ENCODE data around the gene ARMC2. TPM values are rescaled to one million over a fixed set of nuclear protein-coding genes. Genes with fewer than 3 reads are reported as not detected.
A peak's percentile ranks its signal among the peaks of the same experiment; 100 is the strongest.

Gene ARMC2
- polyA plus RNA-seq (2011; rRNA removed) = 4.9 and 5.7 TPM in 2 replicates
- 1.6 and 2.3 TPM in 2 replicates for polyA plus RNA-seq (2012; cell fraction: cytosol; rRNA removed)
- polyA plus RNA-seq (2012; cell fraction: nucleus; rRNA removed) = 0.82 and 1.8 TPM in 2 replicates
- 1.9 to 2.3 TPM (median 2.1 TPM) in 3 replicates for polyA plus RNA-seq (2017; fragmentation: RNase III; extraction: RNeasy Plus Mini Kit Qiagen cat#74134 plus additional on column Dnase treatment)
- 2.6 and 4.2 TPM in 2 replicates for polyA minus RNA-seq (2011; rRNA and poly(A)+ RNA removed)

GRCh38 chr6:108848116-108848868 lies at the start of gene ARMC2:
Gene ARMC2 (plus strand): TSS chr6:108848422. CDS start chr6:108854268, 5,846 bp downstream.
- FAIRE-seq = no peak

DNA sequence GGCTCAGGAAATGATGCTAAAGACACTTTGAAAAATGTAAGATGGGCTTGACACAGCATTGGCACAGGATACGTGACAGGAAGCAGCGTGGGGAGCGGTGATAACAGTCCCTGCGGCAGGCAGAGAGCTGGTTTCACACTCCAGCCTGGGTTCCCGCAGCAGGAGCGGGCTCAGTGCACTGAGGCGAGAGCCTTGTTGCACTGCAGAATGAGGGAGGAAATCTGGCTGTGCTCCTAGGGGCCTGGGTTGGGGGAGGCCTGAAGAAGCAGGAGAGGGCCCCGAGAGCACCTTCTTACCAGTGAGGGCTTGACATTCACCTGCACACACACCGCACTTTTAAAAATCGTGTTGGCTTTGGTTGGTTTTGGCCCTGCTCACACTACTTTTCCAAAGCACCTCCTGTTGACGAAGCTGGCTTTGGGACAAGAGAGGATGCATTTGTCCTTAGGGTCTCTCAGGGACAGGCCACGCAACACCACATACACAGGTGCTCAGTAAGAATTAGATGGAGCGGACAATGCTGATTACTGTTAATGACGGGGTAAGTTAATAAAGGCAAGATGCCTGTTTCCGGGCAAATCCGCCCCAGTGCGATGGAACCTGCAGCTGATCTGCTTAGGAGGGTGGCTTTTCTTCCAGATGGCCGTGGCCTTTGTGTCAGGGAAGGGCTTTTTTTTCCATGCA lies 49.4 kb upstream of the ARMC2 start:
- WGBS (ENCODE audit: missing lambda C conversion rate) = 80% methylated on average over 18 of the region's 18 CpGs
- no peak overlapping the region for H3K4me2 ChIP-seq
- CTCF ChIA-PET = interaction anchor here (2.0 kb wide), 1 partner anchor 15 kb away, joined by 4 read pairs; no protein-coding TSS in a partner anchor
- no peak overlapping the region for H3K27ac ChIP-seq
- DNase-seq (ENCODE audit: low read depth in 1 of 2, low spot score in 1 of 2) (no peak), FAIRE-seq (no peak), ATAC-seq (no peak)
- H3K4me1 ChIP-seq = no peaks in the 10 kb centered on the region
- H3K9me3 ChIP-seq = no peaks in the 10 kb centered on the region
- H3K4me3 ChIP-seq = no peak overlapping the region
- POLR2A ChIA-PET = no interaction called here
- TF ChIP-seq POLR2AphosphoS2 (conservative IDR thresholded peaks at IDR 0.05; ENCODE audit: low read length) (no peak), CTCF (IDR thresholded peaks at IDR 0.05) (no peak), BCL3 (IDR thresholded peaks at IDR 0.05) (no peak), CBX2 (IDR thresholded peaks at IDR 0.05; ENCODE audit: borderline replicate concordance, low read depth) (no peak), HDAC2 (IDR thresholded peaks at IDR 0.05) (no peak), PBX3 (IDR thresholded peaks at IDR 0.05) (no peak), RFX5 (IDR thresholded peaks at IDR 0.05) (no peak), CBX8 (IDR thresholded peaks at IDR 0.05) (no peak), KDM5A (IDR thresholded peaks at IDR 0.05) (no peak), EHF (CRISPR knock-in tag; IDR thresholded peaks at IDR 0.05) (no peak)

More at GRCh38 chr6:108848116-108848868, at the start of gene ARMC2:
- no CpG with 5 or more reads among the region's 61 CpGs for WGBS (ENCODE audit: missing lambda C conversion rate)
- H3K9me3 ChIP-seq = no peaks in the 10 kb centered on the region
- H3K4me3 ChIP-seq = peak within 1 kb of the TSS; percentile 75
- peaks cover 8% of the 10 kb centered on the region; the same call in 2 of the 3 replicates for H3K4me1 ChIP-seq
- POLR2A ChIA-PET = interaction anchor here (0.7 to 1.4 kb wide), 3 partner anchors 246 to 307 kb away, joined by 3 to 5 read pairs (median 3); partner anchors contain the start of genes FOXO3 and SESN1
- H3K27ac ChIP-seq = peak within 1 kb of the TSS; percentile 73 to 83
- CTCF ChIA-PET = interaction anchor here (0.7 to 1.8 kb wide), 3 partner anchors 11 to 45 kb away, joined by 3 to 4 read pairs (median 3); no protein-coding TSS in a partner anchor
- H3K4me2 ChIP-seq = peak within 1 kb of the TSS; percentile 88
- peak; percentile 82 to 83 for DNase-seq (ENCODE audit: low read depth in 1 of 2, low spot score in 1 of 2)
- ATAC-seq = peak; percentile 94 to 99
- TF ChIP-seq POLR2AphosphoS2 (conservative IDR thresholded peaks at IDR 0.05; ENCODE audit: low read length) (no peak), BCL3 (IDR thresholded peaks at IDR 0.05) (peak; percentile 58; the same call in 1 of the 3 replicates), ZSCAN20 (CRISPR knock-in tag; IDR thresholded peaks at IDR 0.05) (no peak), E2F6 (IDR thresholded peaks at IDR 0.05; ENCODE audit: borderline replicate concordance, low read depth) (peak; percentile 53; the same call in 1 of the 2 replicates), MAX (IDR thresholded peaks at IDR 0.05) (peak; percentile 64), RARB (CRISPR knock-in tag; IDR thresholded peaks at IDR 0.05) (no peak), POLR2A (IDR thresholded peaks at IDR 0.05; ENCODE audit: low read length) (peak; percentile 77), JUN (IDR thresholded peaks at IDR 0.05) (peak in 1 of 2 experiments; percentile 36; a peak in 1 of 5 replicates), EP300 (IDR thresholded peaks at IDR 0.05) (no peak), SREBF2 (IDR thresholded peaks at IDR 0.05) (no peak), PHF8 (IDR thresholded peaks at IDR 0.05; ENCODE audit: borderline replicate concordance, low read depth) (peak; percentile 51; the same call in 1 of the 2 replicates), ESRRA (IDR thresholded peaks at IDR 0.05; ENCODE audit: borderline replicate concordance, low read length) (no peak)
